Measurements from ENCODE around the gene TMC7. TPM values are rescaled to one million over a fixed set of nuclear protein-coding genes. Genes with fewer than 3 reads are reported as not detected.

Gene TMC7
- total and polyA plus RNA-seq, 2 of the 13 experiments (the other 11 are each of a cell fraction or from before 2014, with no cell fraction given) = 1.2 to 5.1 TPM

- TF ChIP-seq GPBP1L1 (CRISPR knock-in tag; IDR thresholded peaks at IDR 0.05) (no peak), ZNF234 (CRISPR knock-in tag; conservative IDR thresholded peaks at IDR 0.05) (peak; percentile 79; the same call in 1 of the 2 replicates), THRA (CRISPR knock-in tag; IDR thresholded peaks at IDR 0.05; ENCODE audit: borderline replicate concordance) (peak; percentile 81), ZNF720 (CRISPR knock-in tag; IDR thresholded peaks at IDR 0.05) (0 out of 2 replicates have a peak, but pooled peaks have one; percentile 19), ZNF20 (CRISPR knock-in tag; IDR thresholded peaks at IDR 0.05) (no peak), ATF7-NPFF (CRISPR knock-in tag; IDR thresholded peaks at IDR 0.05; ENCODE audit: low read depth) (peak; percentile 95), HCFC1 (IDR thresholded peaks at IDR 0.05; ENCODE audit: low read depth, low read length) (0 out of 2 replicates have a peak, but pooled peaks have one; percentile 14), POLR2G (IDR thresholded peaks at IDR 0.05; ENCODE audit: low read depth, low read length) (peak; percentile 73), NRL (CRISPR knock-in tag; IDR thresholded peaks at IDR 0.05; ENCODE audit: borderline replicate concordance) (no peak), HMG20B (CRISPR knock-in tag; conservative IDR thresholded peaks at IDR 0.05) (0 out of 2 replicates have a peak, but pooled peaks have one; percentile 44), TAF1 (CRISPR knock-in tag; IDR thresholded peaks at IDR 0.05) (peak; percentile 27; the same call in 1 of the 2 replicates), BCLAF1 (IDR thresholded peaks at IDR 0.05) (no peak), ZNF282 (IDR thresholded peaks at IDR 0.05; ENCODE audit: partially characterized antibody) (no peak), ZNF33A (CRISPR knock-in tag; IDR thresholded peaks at IDR 0.05; ENCODE audit: borderline replicate concordance) (no peak), FOSL1 (CRISPR knock-in tag; IDR thresholded peaks at IDR 0.05; ENCODE audit: borderline replicate concordance) (no peak), GLI4 (CRISPR knock-in tag; IDR thresholded peaks at IDR 0.05; ENCODE audit: borderline replicate concordance) (peak; percentile 61; the same call in 1 of the 2 replicates), MXD3 (CRISPR knock-in tag; IDR thresholded peaks at IDR 0.05) (peak; percentile 83; the same call in 1 of the 2 replicates), RFX5 (IDR thresholded peaks at IDR 0.05; ENCODE audit: low read depth, low read length) (no peak), KLF16 (CRISPR knock-in tag; IDR thresholded peaks at IDR 0.05) (peak in 1 of 2 experiments; percentile 94; a peak in 2 of 4 replicates), ZNF501 (CRISPR knock-in tag; IDR thresholded peaks at IDR 0.05) (peak; percentile 98), TRIM22 (IDR thresholded peaks at IDR 0.05) (no peak)
Observed at GRCh38 chr16:18983565-18984434, at the start of gene TMC7 (continued).
